SU-DHL-6 (cell line): ENCODE results near the gene DMD.
"Not testable (repeated sequence)": the region's sequence is repeated elsewhere in the genome, so short reads cannot be mapped to it uniquely, and the experiment has no call there.

Experiments
- H2AFZ ChIP-seq: fragments of 200-600 bp; sonication (generic); 2 replicates; pipeline ENCODE4 v1.6.1; 2014; ENCODE audit warnings: low read depth, mild to moderate bottlenecking, moderate library complexity, mixed read lengths, antibody characterized with exemption, low read length; ENCODE audit not compliant: severe bottlenecking
- H3F3A ChIP-seq: fragments of 200-600 bp; shearing (Covaris generic); 2 replicates; pipeline ENCODE4 v1.6.0; 2016; ENCODE audit warnings: antibody characterized with exemption, mild to moderate bottlenecking; ENCODE audit not compliant: insufficient read depth
- H3K27ac ChIP-seq: fragments of 200-600 bp; sonication (generic); 2 replicates; pipeline ENCODE4 v1.5.1; 2016; ENCODE audit warnings: low read depth, mild to moderate bottlenecking, low read length, moderate library complexity, mixed read lengths
- H3K27me3 ChIP-seq: fragments of 200-600 bp; sonication (generic), shearing (Covaris generic); 2 replicates; pipeline ENCODE4 v1.6.0; 2014; ENCODE audit warnings: mild to moderate bottlenecking, low read length
- H3K36me3 ChIP-seq: fragments of 200-600 bp; sonication (generic); 2 replicates; pipeline ENCODE4 v1.6.1; 2014; ENCODE audit warnings: mild to moderate bottlenecking, low read length, mixed read lengths
- H3K4me2 ChIP-seq: fragments of 300-600, 200-600 bp; shearing (Covaris generic), sonication (generic); 2 replicates; pipeline ENCODE4 v1.6.0; 2014; ENCODE audit warnings: low read length, low read depth, mild to moderate bottlenecking; ENCODE audit not compliant: poor library complexity, severe bottlenecking
- H3K4me3 ChIP-seq: fragments of 200-600 bp; sonication (generic); 2 replicates; pipeline ENCODE4 v1.5.1; 2014; ENCODE audit warnings: antibody characterized with exemption, low read length, mild to moderate bottlenecking, mixed read lengths; ENCODE audit not compliant: insufficient read depth, poor library complexity, severe bottlenecking
- H3K79me2 ChIP-seq: fragments of 200-600 bp; sonication (generic); 2 replicates; pipeline ENCODE4 v1.6.1; 2014; ENCODE audit warnings: mild to moderate bottlenecking, low read length, moderate library complexity; ENCODE audit not compliant: insufficient read depth
- H3K9ac ChIP-seq: fragments of 200-600 bp; sonication (generic); 2 replicates; pipeline ENCODE4 v1.7.0; 2014; ENCODE audit warnings: mild to moderate bottlenecking, low read length
- H3K9me2 ChIP-seq: fragments of 200-600 bp; sonication (generic); replicated peaks from 2 replicates; pipeline ENCODE4 v1.6.1; 2014; ENCODE audit warnings: low read length; ENCODE audit not compliant: insufficient read depth
- H3K9me3 ChIP-seq: fragments of 200-600 bp; sonication (generic); 2 replicates; pipeline ENCODE4 v1.6.1; 2014; ENCODE audit warnings: low read length, mixed read lengths; ENCODE audit not compliant: insufficient read depth
- H4K20me1 ChIP-seq: fragments of 200-600 bp; sonication (generic); 2 replicates; pipeline ENCODE4 v1.6.1; 2014; ENCODE audit warnings: low read depth, mild to moderate bottlenecking, antibody characterized with exemption, low read length, moderate library complexity, mixed read lengths
- CTCF ChIP-seq: fragments of 200-600 bp; sonication (generic); IDR thresholded peaks from one replicate; pipeline ENCODE4 v1.5.1; 2017; ENCODE audit warnings: antibody characterized with exemption, mild to moderate bottlenecking, low read length, moderate library complexity; ENCODE audit not compliant: insufficient read depth, poor library complexity, severe bottlenecking
- EZH2phosphoT487 ChIP-seq: fragments of 200-600 bp; sonication (generic), shearing (Covaris generic); conservative IDR thresholded peaks from 2 replicates; pipeline ENCODE4 v1.6.1; 2018; ENCODE audit warnings: mild to moderate bottlenecking, antibody characterized with exemption, low read length, moderate library complexity, mixed read lengths

The DMD gene

GRCh38 chrX:32745323-32745722, 466.0 kb downstream of the DMD start:
- no peaks in the 10 kb centered on the region for H3K27me3 ChIP-seq
- H3K4me2 ChIP-seq = no peak overlapping the region

GRCh38 chrX:32744921-32745320, 466.4 kb downstream of the DMD start:
- H3K79me2 ChIP-seq = no peaks in the 10 kb centered on the region
- no peaks in the 10 kb centered on the region for H3K9me3 ChIP-seq
- no peak for TF ChIP-seq CTCF
- no peak for TF ChIP-seq EZH2phosphoT487
- H3K27me3 ChIP-seq = no peaks in the 10 kb centered on the region
- no peak overlapping the region for H2AFZ ChIP-seq
- no peaks in the 10 kb centered on the region for H4K20me1 ChIP-seq
- H3K4me3 ChIP-seq = no peak overlapping the region
- H3K9me2 ChIP-seq = no peaks in the 10 kb centered on the region
- no peaks in the 10 kb centered on the region for H3F3A ChIP-seq
- no peak overlapping the region for H3K4me2 ChIP-seq
- H3K9ac ChIP-seq = no peak overlapping the region
- no peak overlapping the region for H3K27ac ChIP-seq
- H3K36me3 ChIP-seq = no peaks in the 10 kb centered on the region

More at GRCh38 chrX:32745323-32745722, 466.0 kb downstream of the DMD start:
- no peak overlapping the region for H3K9ac ChIP-seq
- no peaks in the 10 kb centered on the region for H3K9me3 ChIP-seq
- H3K79me2 ChIP-seq = no peaks in the 10 kb centered on the region
- no peaks in the 10 kb centered on the region for H4K20me1 ChIP-seq
- no peaks in the 10 kb centered on the region for H3F3A ChIP-seq
- H3K27ac ChIP-seq = no peak overlapping the region
- H3K36me3 ChIP-seq = no peaks in the 10 kb centered on the region
- H2AFZ ChIP-seq = no peak overlapping the region
- no peaks in the 10 kb centered on the region for H3K9me2 ChIP-seq
- TF ChIP-seq EZH2phosphoT487 (no peak), CTCF (no peak)
- H3K4me3 ChIP-seq = no peak overlapping the region

DNA sequence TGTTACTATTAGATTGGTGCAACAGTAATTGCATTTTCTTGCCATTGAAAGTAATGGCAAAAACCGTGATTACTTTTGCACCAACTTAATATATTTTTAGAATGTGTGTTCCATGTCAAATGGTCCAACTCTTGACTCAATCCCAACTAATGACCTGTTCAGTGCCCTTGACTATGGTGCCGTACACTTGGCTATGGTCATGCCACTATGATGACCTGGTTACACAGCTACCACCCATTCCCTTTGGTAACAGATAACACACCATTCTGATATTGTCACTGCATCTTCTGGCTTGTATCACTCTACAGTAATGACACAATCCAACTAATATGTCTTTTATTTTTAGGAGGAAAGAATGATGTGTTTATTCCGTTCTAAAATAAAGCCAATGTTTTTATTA, 469.4 kb downstream of the DMD start:
- Histone ChIP-seq H3K9me2 (no peaks in the 10 kb centered on the region), H3K9me3 (no peaks in the 10 kb centered on the region), H3K4me2 (no peak overlapping the region), H3K4me3 (no peak overlapping the region), H3K9ac (no peak overlapping the region), H2AFZ (no peak overlapping the region), H3K79me2 (no peaks in the 10 kb centered on the region), H4K20me1 (no peaks in the 10 kb centered on the region), H3K36me3 (no peaks in the 10 kb centered on the region), H3K27ac (no peak overlapping the region), H3K27me3 (no peaks in the 10 kb centered on the region), H3F3A (no peaks in the 10 kb centered on the region)
- no peak for TF ChIP-seq CTCF

GRCh38 chrX:32708542-32708941, 502.8 kb downstream of the DMD start:
- no peak overlapping the region for H3K4me3 ChIP-seq
- H3K4me2 ChIP-seq = no peak overlapping the region
- H3K79me2 ChIP-seq = no peaks in the 10 kb centered on the region
- no peaks in the 10 kb centered on the region for H3K9me2 ChIP-seq
- H2AFZ ChIP-seq = no peak overlapping the region
- no peaks in the 10 kb centered on the region for H3K36me3 ChIP-seq
- H3F3A ChIP-seq = no peaks in the 10 kb centered on the region
- no peaks in the 10 kb centered on the region for H3K9me3 ChIP-seq
- H4K20me1 ChIP-seq = no peaks in the 10 kb centered on the region
- TF ChIP-seq CTCF (no peak), EZH2phosphoT487 (no peak)
- H3K27me3 ChIP-seq = no peaks in the 10 kb centered on the region
- H3K9ac ChIP-seq = no peak overlapping the region
- no peak overlapping the region for H3K27ac ChIP-seq

- not testable (repeated sequence) for H3K27ac ChIP-seq, H3K36me3 ChIP-seq, H3K4me3 ChIP-seq, H3K9me2 ChIP-seq, H3K4me2 ChIP-seq, H3F3A ChIP-seq, H3K9ac ChIP-seq, H4K20me1 ChIP-seq, H3K9me3 ChIP-seq, H3K79me2 ChIP-seq, H2AFZ ChIP-seq, H3K27me3 ChIP-seq
Measured at GRCh38 chrX:32705385-32705784, 506.0 kb downstream of the DMD start.
